Heart right ventricle (tissue), 16 donors: ENCODE data around the gene RNASE2. TPM values are rescaled to one million over a fixed set of nuclear protein-coding genes. Genes with fewer than 3 reads are reported as not detected.
"Not testable (repeated sequence)": the region's sequence is repeated elsewhere in the genome, so short reads cannot be mapped to it uniquely, and the experiment has no call there.

Experiments
- ATAC-seq, 8 donors: fragments of 200-7000 bp; cut with Tn5 transposase; one replicate each; pipeline ENCODE4 v1.9.1; 2020; ENCODE audit warnings: mild to moderate bottlenecking in 8 of 8, moderate library complexity in 8 of 8, moderate number of reproducible peaks in 1 of 8
- DNase-seq, 2 donors: peaks; one replicate each; pipeline ENCODE4 v3.0.0-alpha.2; 2020
- H3K27ac ChIP-seq, 10 donors: fragments of 200-600 bp; sonication (generic) in 2 of 10; one replicate each; pipeline versions ENCODE4 v1.5.0 to v1.8.0; 2020 to 2022; ENCODE audit warnings: mild to moderate bottlenecking in 3 of 10
- H3K27me3 ChIP-seq, 7 donors: fragments of 200-600 bp; one replicate each; pipeline ENCODE4 v1.8.0; 2021 to 2022; ENCODE audit warnings: mild to moderate bottlenecking in 2 of 7
- H3K36me3 ChIP-seq, 9 donors: fragments of 200-600 bp; sonication (generic) in 1 of 9; one replicate each; pipeline versions ENCODE4 v1.5.0 to v1.8.0; 2020 to 2022; ENCODE audit warnings: mild to moderate bottlenecking in 2 of 9
- H3K4me1 ChIP-seq, 9 donors: fragments of 200-600 bp; sonication (generic) in 1 of 9; one replicate each; pipeline versions ENCODE4 v1.5.0 to v1.8.0; 2020 to 2022; ENCODE audit warnings: mild to moderate bottlenecking in 4 of 9
- H3K4me3 ChIP-seq, 10 donors: fragments of 200-600 bp; sonication (generic) in 2 of 10; one replicate each; pipeline versions ENCODE4 v1.5.0 to v1.8.0; 2020 to 2022; ENCODE audit warnings: mild to moderate bottlenecking in 7 of 10, moderate library complexity in 2 of 10
- H3K9me3 ChIP-seq, 11 donors: fragments of 200-600 bp in 10 of 11; sonication (generic) in 2 of 11; one replicate each; pipeline versions ENCODE4 v1.5.0 to v1.8.0; 2013 to 2022; ENCODE audit warnings: mild to moderate bottlenecking in 2 of 11, control low read depth in 1 of 11, moderate library complexity in 1 of 11
- CTCF ChIP-seq, 9 donors: fragments of 200-600 bp; sonication (generic) in 2 of 9; IDR thresholded peaks; one replicate each; pipeline versions ENCODE4 v1.5.0 to v1.8.0; 2021 to 2022; ENCODE audit warnings: antibody characterized with exemption in 9 of 9, mild to moderate bottlenecking in 5 of 9, moderate library complexity in 1 of 9
- WGBS, 2 donors: extraction: QIAGEN DNeasy Blood & Tissue Kit; methylation state at CpG; one replicate each; pipeline ENCODE4 v1.1.7; 2013; ENCODE audit warnings: inconsistent platforms in 1 of 2; 5-methylcytosine and 5-hydroxymethylcytosine counted together
- intact Hi-C, 10 donors: fragments of 100-400 bp; cut with DNase I; formaldehyde crosslinking; loops; one replicate each; pipeline versions ENCODE4 v1.11.1 to v1.14.2; 2022
- polyA plus RNA-seq, 2 donors: library from polyadenylated mRNA; stranded (reverse); fragments of 200-250 nt; gene quantifications; one replicate each; pipeline ENCODE4 v1.2.3, GENCODE V29; 2013
- total RNA-seq, 10 donors: library from RNA; stranded (reverse); fragmentation: NEBNext Ultra II Directional in 3 of 10; extraction: Animal tissue kit (Norgen Biotek cat#: 25700) in 3 of 10; gene quantifications; one replicate each; pipeline versions ENCODE4 v1.2.1 to v1.2.4, GENCODE V29; 2021 to 2023
- donor health status: Arrhythmogenic right ventricular cardiomyopathy.
- donor health status: ischemic (EF 13 %, LVEDD 7.1; RV severe dilation, severe dysfunction).
- donor health status: healthy with polysubstance abuse.
- donor health status: DM: no; HTN: yes; CAD: no.
- donor health status: DM: no; HTN: no; CAD: no.
- donor health status: ischemic (EF 25% LVEDD 6.9; RV normal size, moderate dysfunction).
- donor health status: ischemic (EF 25% LVEDD 5.7; RV mildly dilated, moderate dysfunction).
- donor health status: healthy.
- donor health status: DM: yes; HTN: yes; CAD: no.
- donor health status: Ischemic cardiomyopathy.
- donor health status: ischemic (EF 35%, LVEDD 5.7; RV mildly dilated, moderate dysfunction).
- donor health status: nonischemic (EF 11% LVEDD 7.7; RV severe dilation, severe dysfunction).
- donor health status: DM: yes; HTN: yes; CAD: no.
- donor health status: PGD.
- donor health status: ischemic (EF 29% LVEDD 5.4; RV normal size, mild dysfunction).
- donor health status: nonischemic (EF 23%, LVEDD 6.1; RV moderate dilation, normal function).

RNASE2 gene
- total and polyA plus RNA-seq, 12 donors = 1.2 to 7.8 (median 3.7) TPM; not detected in 6

- no peaks in the 10 kb centered on the region for H3K4me1 ChIP-seq
- intact Hi-C loops = loop anchor here in 5 of 10 donors (10.0 kb wide), 2 partner anchors 124 to 284 kb away; no protein-coding TSS in a partner anchor
- H3K9me3 ChIP-seq = no peaks in the 10 kb centered on the region
- WGBS, 2 donors = 64 to 81% methylated on average over 1 of the region's 1 CpG
- no peaks in the 10 kb centered on the region for H3K36me3 ChIP-seq
- ATAC-seq (no peak), DNase-seq (no peak)
- no peaks in the 10 kb centered on the region for H3K27me3 ChIP-seq
- no peak for TF ChIP-seq CTCF (IDR thresholded peaks at IDR 0.05)
- H3K4me3 ChIP-seq = no peak overlapping the region
- no peak overlapping the region for H3K27ac ChIP-seq
Observed at GRCh38 chr14:20978687-20979086, 23.4 kb downstream of the RNASE2 start.

- H3K27ac ChIP-seq = no peak overlapping the region
- DNase-seq (no peak), ATAC-seq (no peak)
- peaks cover 0 to 2% (median 0%) of the 10 kb centered on the region in 9 donors for H3K4me1 ChIP-seq
- no peaks in the 10 kb centered on the region for H3K27me3 ChIP-seq
- no peak overlapping the region for H3K4me3 ChIP-seq
- H3K36me3 ChIP-seq = no peaks in the 10 kb centered on the region
- 71 to 75% methylated on average over 1 of the region's 1 CpG for WGBS, 2 donors
- no peaks in the 10 kb centered on the region for H3K9me3 ChIP-seq
- no peak for TF ChIP-seq CTCF (IDR thresholded peaks at IDR 0.05)
- intact Hi-C loops = no loop called here
Observed at GRCh38 chr14:20980906-20981305, 25.6 kb downstream of the RNASE2 start.

- H3K36me3 ChIP-seq = no peaks in the 10 kb centered on the region
- no peak for TF ChIP-seq CTCF (IDR thresholded peaks at IDR 0.05)
- 77 to 80% methylated on average over 2 of the region's 2 CpGs for WGBS, 2 donors
- no peaks in the 10 kb centered on the region for H3K27me3 ChIP-seq
- ATAC-seq (no peak), DNase-seq (no peak)
- no peaks in the 10 kb centered on the region for H3K9me3 ChIP-seq
- intact Hi-C loops = no loop called here
- peaks cover 0 to 17% (median 0%) of the 10 kb centered on the region in 9 donors for H3K4me1 ChIP-seq
- no peak overlapping the region for H3K27ac ChIP-seq
- H3K4me3 ChIP-seq = no peak overlapping the region
Observed at GRCh38 chr14:20982646-20983369, 27.5 kb downstream of the RNASE2 start.

- H3K4me3 ChIP-seq, H3K27me3 ChIP-seq, H3K36me3 ChIP-seq, intact Hi-C loops, H3K9me3 ChIP-seq, DNase-seq, ATAC-seq: not testable (repeated sequence)
- WGBS, 2 donors = 94 to 96% methylated on average over 4 of the region's 4 CpGs
- peak overlapping the region in 1 of 10 donors; percentile 56 for H3K27ac ChIP-seq
- peaks cover 0 to 31% (median 11%) of the 10 kb centered on the region in 9 donors for H3K4me1 ChIP-seq
Observed at GRCh38 chr14:20985650-20986049, 30.4 kb downstream of the RNASE2 start.

- Histone ChIP-seq H3K27ac (peak overlapping the region in 3 of 10 donors; percentile 19 to 33 (median 29)), H3K27me3 (no peaks in the 10 kb centered on the region), H3K36me3 (peaks cover 0 to 9% (median 2%) of the 10 kb centered on the region in 9 donors), H3K9me3 (no peaks in the 10 kb centered on the region), H3K4me1 (peaks cover 5 to 43% (median 22%) of the 10 kb centered on the region in 9 donors), H3K4me3 (no peak overlapping the region)
- 56 to 65% methylated on average over 2 of the region's 2 CpGs for WGBS, 2 donors
- ATAC-seq = peak in 6 of 8 donors; percentile 19 to 51 (median 32)
- intact Hi-C loops = no loop called here
- DNase-seq = peak in 1 of 2 donors; percentile 22
- no peak for TF ChIP-seq CTCF (IDR thresholded peaks at IDR 0.05)
Observed at GRCh38 chr14:20986811-20987210, 31.5 kb downstream of the RNASE2 start.
